ENCODE measurements around the gene ACER1. TPM values are rescaled to one million over a fixed set of nuclear protein-coding genes. Genes with fewer than 3 reads are reported as not detected.

The ACER1 gene
- total and polyA plus RNA-seq, 11 donors: not detected

- TF ChIP-seq CTCF (IDR thresholded peaks at IDR 0.05): no peak
- H3K4me1 ChIP-seq: peaks cover 0 to 14% (median 6%) of the 10 kb centered on the region in 12 donors
- no peak for ATAC-seq
- H3K36me3 ChIP-seq: peaks cover 3 to 67% (median 58%) of the 10 kb centered on the region in 9 donors
- intact Hi-C loops (cut with DNase I): loop anchor here in 2 of 10 donors (10.0 kb wide), 2 partner anchors 366 to 474 kb away; partner anchors contain the start of genes NDUFA11 (in 1 of the 2) and VMAC (in 1 of the 2)
- H3K9me3 ChIP-seq: peaks cover 0 to 7% (median 0%) of the 10 kb centered on the region in 12 donors
- no peak for DNase-seq
- H3K27me3 ChIP-seq: no peaks in the 10 kb centered on the region
- no peak overlapping the region for H3K27ac ChIP-seq
- 90 to 95% (median 92%) methylated on average over 9 of the region's 9 CpGs for WGBS, 4 donors
- H3K4me3 ChIP-seq: no peak overlapping the region
These were observed 45.1 kb upstream of the ACER1 start for GRCh38 chr19:6378486-6378885.

GRCh38 chr19:6378041-6378440, 44.6 kb upstream of the ACER1 start:
- Histone ChIP-seq H3K9me3 (peaks cover 0 to 7% (median 0%) of the 10 kb centered on the region in 12 donors), H3K27ac (no peak overlapping the region), H3K36me3 (peaks cover 3 to 63% (median 54%) of the 10 kb centered on the region in 9 donors), H3K4me3 (no peak overlapping the region), H3K27me3 (no peaks in the 10 kb centered on the region), H3K4me1 (peaks cover 0 to 15% (median 6%) of the 10 kb centered on the region in 12 donors)
- intact Hi-C loops (cut with DNase I): loop anchor here in 2 of 10 donors (10.0 kb wide), 2 partner anchors 367 to 473 kb away; partner anchors contain the start of genes NDUFA11 (in 1 of the 2) and VMAC (in 1 of the 2)
- WGBS, 4 donors: 51 to 72% (median 65%) methylated on average over 6 of the region's 6 CpGs
- ATAC-seq (no peak), DNase-seq (no peak)
- no peak for TF ChIP-seq CTCF (IDR thresholded peaks at IDR 0.05)
- no peak for TF ChIP-seq POLR2A (IDR thresholded peaks at IDR 0.05)

- Histone ChIP-seq H3K27me3 (no peaks in the 10 kb centered on the region), H3K27ac (no peak overlapping the region), H3K9me3 (peaks cover 0 to 7% (median 0%) of the 10 kb centered on the region in 12 donors), H3K4me3 (no peak overlapping the region), H3K4me1 (peaks cover 0 to 20% (median 7%) of the 10 kb centered on the region in 12 donors), H3K36me3 (peaks cover 0 to 49% (median 40%) of the 10 kb centered on the region in 9 donors)
- DNase-seq (no peak), ATAC-seq (no peak)
- TF ChIP-seq CTCF (IDR thresholded peaks at IDR 0.05): no peak
- TF ChIP-seq POLR2A (IDR thresholded peaks at IDR 0.05): no peak
- intact Hi-C loops (cut with DNase I): loop anchor here in 2 of 10 donors (10.0 kb wide), 2 partner anchors 368 to 472 kb away; partner anchors contain the start of genes NDUFA11 (in 1 of the 2) and VMAC (in 1 of the 2)
- WGBS, 4 donors: 68 to 80% (median 75%) methylated on average over 15 to 19 of the region's 19 CpGs
These were observed 43.2 kb upstream of the ACER1 start for GRCh38 chr19:6376512-6377190.

GRCh38 chr19:6375411-6376010, 42.1 kb upstream of the ACER1 start, which contains the start of gene PSPN:
TSS of gene PSPN (minus strand) at chr19:6375933. CDS start at chr19:6375849, 84 bp downstream.
- no peak within 1 kb of the TSS for H3K27ac ChIP-seq

More at GRCh38 chr19:6375411-6376010, 42.1 kb upstream of the ACER1 start, which contains the start of gene PSPN:
- intact Hi-C loops (cut with DNase I): loop anchor here in 2 of 10 donors (10.0 kb wide), 2 partner anchors 369 to 471 kb away; partner anchors contain the start of genes NDUFA11 (in 1 of the 2) and VMAC (in 1 of the 2)
- no peak within 1 kb of the TSS for H3K4me3 ChIP-seq
- 71 to 91% (median 86%) methylated on average over 12 to 25 of the region's 25 CpGs for WGBS, 4 donors
- peaks cover 0 to 37% (median 28%) of the 10 kb centered on the region in 9 donors for H3K36me3 ChIP-seq
- H3K27me3 ChIP-seq: no peaks in the 10 kb centered on the region
- peaks cover 0 to 7% (median 0%) of the 10 kb centered on the region in 12 donors for H3K9me3 ChIP-seq
- no peak for ATAC-seq
- H3K4me1 ChIP-seq: peaks cover 0 to 20% (median 7%) of the 10 kb centered on the region in 12 donors
- no peak for DNase-seq
- no peak for TF ChIP-seq POLR2A (IDR thresholded peaks at IDR 0.05)
- no peak for TF ChIP-seq CTCF (IDR thresholded peaks at IDR 0.05)
